ENCODE measurements around the gene TMEM106C.

Gene TMEM106C

GRCh38 chr12:48017921-48018617 is 54.7 kb downstream of the TMEM106C start:
- DNase-seq, result no peak

All from cerebellar nuclear complex (tissue), 1 donor.